ENCODE results near the gene DHRS13.
"Not testable (repeated sequence)": the region's sequence is repeated elsewhere in the genome, so short reads cannot be mapped to it uniquely, and the experiment has no call there.

DHRS13 gene

GRCh38 chr17:28940675-28941074 is 37.8 kb upstream of the DHRS13 start:
- no peak for DNase-seq (ENCODE audit: low read depth, low spot score)
- no peak overlapping the region for H3K4me3 ChIP-seq (ENCODE audit: low read depth, low read length)
- ChIA-PET POLR2A (interaction anchor here (0.7 kb wide), 1 partner anchor 9 kb away, joined by 3 read pairs; no protein-coding TSS in a partner anchor), CTCF (interaction anchor here (0.8 to 2.8 kb wide), 5 partner anchors 11 to 213 kb away, joined by 3 to 11 read pairs (median 3); no protein-coding TSS in a partner anchor)
- TF ChIP-seq, protein P1, sequence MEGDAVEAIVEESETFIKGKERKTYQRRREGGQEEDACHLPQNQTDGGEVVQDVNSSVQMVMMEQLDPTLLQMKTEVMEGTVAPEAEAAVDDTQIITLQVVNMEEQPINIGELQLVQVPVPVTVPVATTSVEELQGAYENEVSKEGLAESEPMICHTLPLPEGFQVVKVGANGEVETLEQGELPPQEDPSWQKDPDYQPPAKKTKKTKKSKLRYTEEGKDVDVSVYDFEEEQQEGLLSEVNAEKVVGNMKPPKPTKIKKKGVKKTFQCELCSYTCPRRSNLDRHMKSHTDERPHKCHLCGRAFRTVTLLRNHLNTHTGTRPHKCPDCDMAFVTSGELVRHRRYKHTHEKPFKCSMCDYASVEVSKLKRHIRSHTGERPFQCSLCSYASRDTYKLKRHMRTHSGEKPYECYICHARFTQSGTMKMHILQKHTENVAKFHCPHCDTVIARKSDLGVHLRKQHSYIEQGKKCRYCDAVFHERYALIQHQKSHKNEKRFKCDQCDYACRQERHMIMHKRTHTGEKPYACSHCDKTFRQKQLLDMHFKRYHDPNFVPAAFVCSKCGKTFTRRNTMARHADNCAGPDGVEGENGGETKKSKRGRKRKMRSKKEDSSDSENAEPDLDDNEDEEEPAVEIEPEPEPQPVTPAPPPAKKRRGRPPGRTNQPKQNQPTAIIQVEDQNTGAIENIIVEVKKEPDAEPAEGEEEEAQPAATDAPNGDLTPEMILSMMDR (IDR thresholded peaks at IDR 0.05; ENCODE audit: insufficient read depth, low read length, missing control alignments), result no peak

DNA sequence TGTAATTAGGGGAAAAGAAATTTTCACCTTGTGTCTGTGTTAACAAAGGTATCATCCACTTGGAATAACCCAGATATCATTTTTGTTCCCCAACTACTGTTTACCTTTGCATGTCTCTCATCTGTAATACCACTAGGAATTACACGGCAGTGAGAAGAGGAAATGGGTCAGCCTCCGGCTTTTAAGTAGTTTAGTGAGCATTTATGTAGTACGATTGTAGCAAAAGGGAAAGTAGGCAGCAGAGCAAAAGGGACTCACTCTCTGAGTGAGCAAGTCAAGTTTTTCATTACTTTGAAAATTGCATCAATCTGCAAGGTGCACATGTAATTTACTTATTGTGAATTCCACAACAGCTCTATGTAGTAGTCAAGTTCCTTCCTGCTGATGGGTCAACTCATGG is 37.3 kb upstream of the DHRS13 start:
- DNase-seq (ENCODE audit: low read depth, low spot score), result no peak
- TF ChIP-seq, protein P1 (IDR thresholded peaks at IDR 0.05; ENCODE audit: insufficient read depth, low read length, missing control alignments), result no peak
- H3K4me3 ChIP-seq (ENCODE audit: low read depth, low read length), result no peak overlapping the region
- ChIA-PET POLR2A (no interaction called here), CTCF (interaction anchor here (1.2 to 2.8 kb wide), 7 partner anchors 10 to 219 kb away, joined by 3 to 11 read pairs (median 4); partner anchors contain the start of gene DHRS13)

GRCh38 chr17:28938552-28938951 is 35.7 kb upstream of the DHRS13 start:
- TF ChIP-seq, protein P1 (IDR thresholded peaks at IDR 0.05; ENCODE audit: insufficient read depth, low read length, missing control alignments), result no peak
- no peak overlapping the region for H3K4me3 ChIP-seq (ENCODE audit: low read depth, low read length)
- POLR2A ChIA-PET, result no interaction called here
- CTCF ChIA-PET, result interaction anchor here (1.0 to 2.8 kb wide), 7 partner anchors 9 to 281 kb away, joined by 3 to 11 read pairs (median 4); partner anchors contain the start of gene DHRS13
- no peak for DNase-seq (ENCODE audit: low read depth, low spot score)

GRCh38 chr17:28937044-28937729 is 34.3 kb upstream of the DHRS13 start:
- no peak for DNase-seq (ENCODE audit: low read depth, low spot score)
- TF ChIP-seq, protein P1 (IDR thresholded peaks at IDR 0.05; ENCODE audit: insufficient read depth, low read length, missing control alignments), result no peak
- H3K4me3 ChIP-seq (ENCODE audit: low read depth, low read length), result no peak overlapping the region
- ChIA-PET CTCF (interaction anchor here (0.9 to 1.7 kb wide), 6 partner anchors 10 to 173 kb away, joined by 3 to 9 read pairs (median 4); no protein-coding TSS in a partner anchor), POLR2A (no interaction called here)

DNA sequence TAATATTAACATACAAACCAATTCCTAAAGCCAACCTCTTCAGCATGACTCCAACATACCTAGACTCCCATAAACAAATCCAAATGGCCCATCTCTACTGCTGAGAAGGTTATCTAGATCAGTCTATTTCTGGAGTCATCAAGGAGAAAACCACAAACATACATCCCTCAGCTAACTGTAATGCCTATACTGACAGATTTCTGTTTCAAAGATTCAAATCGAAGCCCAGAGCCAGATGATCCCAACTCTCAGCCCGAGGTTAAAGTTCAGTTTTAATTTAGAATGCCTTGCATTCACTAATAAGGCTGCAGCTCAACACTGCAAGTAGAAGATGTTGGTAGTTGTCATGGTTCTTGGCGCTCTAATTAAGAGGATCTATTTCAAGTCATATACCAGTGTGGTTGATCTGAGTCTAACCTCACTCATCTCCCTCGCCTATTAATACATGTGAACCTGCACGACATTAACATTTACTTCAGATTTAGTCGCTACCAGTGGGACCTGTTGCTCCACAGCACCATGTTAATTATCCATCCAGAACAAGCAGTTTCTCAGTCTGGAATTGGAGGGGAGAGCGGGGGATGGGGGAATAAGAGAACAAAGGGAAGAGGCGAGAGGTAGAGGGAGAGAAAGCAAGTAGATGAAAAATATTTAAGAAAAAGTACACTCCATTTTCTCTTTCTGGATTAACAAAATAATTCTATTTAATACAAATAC is 33.0 kb upstream of the DHRS13 start:
- ChIA-PET POLR2A (no interaction called here), CTCF (interaction anchor here (0.8 to 2.3 kb wide), 8 partner anchors 9 to 208 kb away, joined by 3 to 9 read pairs (median 4); partner anchors contain the start of gene NEK8)
- TF ChIP-seq, protein P1 (IDR thresholded peaks at IDR 0.05; ENCODE audit: insufficient read depth, low read length, missing control alignments), result no peak
- no peak overlapping the region for H3K4me3 ChIP-seq (ENCODE audit: low read depth, low read length)
- no peak for DNase-seq (ENCODE audit: low read depth, low spot score)

- CTCF ChIA-PET, result interaction anchor here (0.8 to 2.3 kb wide), 9 partner anchors 11 to 207 kb away, joined by 3 to 9 read pairs (median 3); partner anchors contain the start of genes DHRS13 and NEK8
- POLR2A ChIA-PET, result interaction anchor here (0.6 to 0.7 kb wide), 2 partner anchors 88 to 171 kb away, joined by 3 read pairs; no protein-coding TSS in a partner anchor
Measured at GRCh38 chr17:28934508-28934907, 31.6 kb upstream of the DHRS13 start.

More at GRCh38 chr17:28934508-28934907, 31.6 kb upstream of the DHRS13 start:
- not testable (repeated sequence) for H3K4me3 ChIP-seq (ENCODE audit: low read depth, low read length); DNase-seq (ENCODE audit: low read depth, low spot score)
